NCI-H1436 (cell line): ENCODE data around the gene MARS1.

Source experiments
- DNase-seq: peaks from one replicate; lab custom pipeline; 2025; lab: John Stamatoyannopoulos, UW

Gene MARS1

DNA sequence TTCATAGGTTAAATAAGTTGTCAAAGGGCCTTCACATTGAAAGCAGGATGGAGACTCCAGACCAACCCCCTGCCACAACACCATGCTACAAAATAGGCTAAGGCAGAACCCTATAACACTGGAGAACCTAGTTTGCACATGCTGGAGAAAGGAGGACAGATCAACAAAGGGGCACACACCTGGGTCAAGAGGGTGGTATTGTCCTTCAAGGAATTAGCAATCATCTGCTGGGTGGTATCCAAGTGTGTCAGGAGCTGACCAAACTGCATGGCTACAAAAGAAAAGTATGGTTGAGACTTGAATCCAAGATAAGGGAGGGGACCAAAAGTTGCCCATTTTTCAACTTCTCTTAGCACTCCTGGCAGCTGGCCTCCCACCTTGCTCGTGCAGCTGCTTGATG, 44.0 kb downstream of the MARS1 start:
- DNase-seq, result no peak

DNA sequence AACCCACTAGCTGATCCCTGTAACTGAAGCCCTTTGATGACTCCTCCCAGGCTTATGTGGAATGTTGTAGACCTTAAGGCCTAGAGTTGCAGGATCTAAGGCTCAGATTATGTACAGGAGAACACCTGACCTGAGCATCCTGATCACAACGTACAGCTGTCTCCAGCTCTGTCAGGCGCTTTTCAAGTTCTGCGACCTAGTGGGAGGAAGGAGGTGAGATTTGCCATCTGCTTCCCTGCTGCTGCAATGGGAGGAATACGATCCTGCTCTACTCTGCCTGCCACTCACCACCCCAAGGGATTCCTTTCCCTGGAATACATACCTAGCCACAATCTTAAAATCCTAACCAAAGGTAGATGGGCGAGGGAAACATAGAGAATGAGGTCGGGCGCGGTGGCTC, 45.2 kb downstream of the MARS1 start:
- no peak for DNase-seq

DNA sequence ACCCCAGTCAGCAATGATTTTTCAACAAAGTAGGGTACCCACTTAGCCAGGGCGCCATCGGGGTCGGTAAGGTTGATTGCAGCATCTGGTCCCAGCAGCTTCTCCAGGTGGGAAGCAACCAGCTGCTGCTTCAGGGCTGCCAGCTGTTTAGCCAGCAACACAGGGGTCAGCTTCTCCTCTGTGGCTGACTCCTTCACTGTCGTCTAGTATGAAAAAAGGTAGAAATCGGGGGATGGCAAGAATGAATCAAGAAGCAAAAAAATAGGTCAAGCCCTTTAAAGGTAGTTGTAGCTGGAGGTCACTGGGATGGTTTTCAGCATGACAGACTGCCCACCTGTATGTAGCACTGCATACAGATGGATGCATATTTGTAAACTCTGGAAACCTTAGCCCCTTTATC, 46.4 kb downstream of the MARS1 start:
- no peak for DNase-seq

DNA sequence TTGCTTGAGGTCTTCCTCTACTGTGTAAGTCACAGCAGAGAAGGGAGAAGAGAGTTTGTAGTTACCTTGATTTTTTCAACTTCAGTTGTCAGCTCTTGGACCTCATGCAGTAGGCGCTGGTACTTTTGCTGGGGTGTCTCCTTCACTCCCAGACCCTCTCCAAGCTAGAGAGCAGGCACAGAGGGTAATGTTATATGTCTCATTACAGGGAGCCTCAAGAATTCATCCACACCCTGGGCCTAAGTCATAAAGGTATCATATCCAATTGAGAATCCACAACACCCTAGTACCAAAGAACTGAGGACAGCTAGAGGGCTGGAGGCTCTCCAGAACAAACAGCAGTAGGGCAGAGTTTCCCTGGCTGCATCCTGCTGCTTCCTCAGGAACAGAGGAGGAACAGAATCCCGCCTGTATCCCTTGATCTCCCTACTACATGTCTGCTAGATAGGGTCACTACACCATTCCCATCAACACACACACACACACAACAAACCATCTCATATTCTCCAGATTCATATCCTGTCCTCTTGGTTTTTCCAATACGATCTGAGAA, 47.2 kb downstream of the MARS1 start:
- DNase-seq, result no peak

DNA sequence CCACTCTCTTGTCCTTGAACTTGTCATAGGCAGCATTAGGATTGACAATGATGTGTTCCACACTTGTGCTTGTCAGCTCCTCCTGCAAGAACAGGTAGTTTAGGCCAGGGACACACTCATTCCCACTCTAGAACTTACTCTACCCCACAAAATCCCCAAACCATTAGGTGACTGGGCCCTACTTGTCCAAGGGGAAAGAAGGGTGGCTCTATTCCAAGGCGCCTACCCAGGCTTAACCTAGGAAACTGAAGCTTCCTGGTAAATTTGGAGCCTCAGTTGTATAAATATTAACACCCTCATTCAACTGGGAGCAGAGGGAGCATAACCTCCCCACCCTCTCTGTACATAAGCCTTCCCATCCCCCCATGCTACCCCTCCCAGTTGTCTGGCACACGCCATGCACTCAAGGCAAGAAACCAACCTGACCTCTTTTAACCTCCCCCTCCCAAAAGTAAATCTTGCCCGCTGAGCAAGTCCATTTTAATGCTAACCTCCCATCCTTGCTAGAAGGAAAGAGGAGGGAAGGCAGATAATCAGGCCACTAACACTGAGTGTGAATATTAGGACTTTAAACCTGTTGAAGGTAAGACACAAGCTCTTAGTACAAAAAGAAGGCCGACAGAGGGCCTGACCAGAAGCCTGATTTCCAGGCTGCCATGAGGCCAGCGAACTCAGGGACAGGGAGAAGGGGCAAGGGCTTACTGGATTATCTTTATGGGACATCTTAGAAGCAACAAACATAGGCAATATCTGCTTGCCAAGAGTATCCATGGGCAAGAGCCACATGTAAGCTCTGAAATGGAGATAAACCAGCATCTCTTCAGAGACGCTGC, 48.1 kb downstream of the MARS1 start:
- no peak for DNase-seq

DNA sequence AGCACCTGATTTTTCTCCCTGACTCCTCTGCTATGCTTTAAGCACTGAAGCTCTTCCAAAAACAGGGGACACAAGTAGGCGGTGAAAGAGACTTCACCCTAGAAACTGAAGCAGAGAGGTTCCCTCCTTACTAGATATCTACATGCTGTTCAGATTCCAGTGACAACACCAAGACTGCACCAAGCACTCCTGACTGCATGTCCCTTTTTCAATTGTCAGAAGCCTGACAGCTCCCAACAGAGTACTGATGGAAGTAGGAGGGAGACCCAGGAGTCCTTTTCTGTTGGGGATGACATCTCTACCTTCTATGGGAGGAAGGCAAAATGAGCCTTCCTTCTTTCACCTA, 48.7 kb downstream of the MARS1 start:
- no peak for DNase-seq

DNA sequence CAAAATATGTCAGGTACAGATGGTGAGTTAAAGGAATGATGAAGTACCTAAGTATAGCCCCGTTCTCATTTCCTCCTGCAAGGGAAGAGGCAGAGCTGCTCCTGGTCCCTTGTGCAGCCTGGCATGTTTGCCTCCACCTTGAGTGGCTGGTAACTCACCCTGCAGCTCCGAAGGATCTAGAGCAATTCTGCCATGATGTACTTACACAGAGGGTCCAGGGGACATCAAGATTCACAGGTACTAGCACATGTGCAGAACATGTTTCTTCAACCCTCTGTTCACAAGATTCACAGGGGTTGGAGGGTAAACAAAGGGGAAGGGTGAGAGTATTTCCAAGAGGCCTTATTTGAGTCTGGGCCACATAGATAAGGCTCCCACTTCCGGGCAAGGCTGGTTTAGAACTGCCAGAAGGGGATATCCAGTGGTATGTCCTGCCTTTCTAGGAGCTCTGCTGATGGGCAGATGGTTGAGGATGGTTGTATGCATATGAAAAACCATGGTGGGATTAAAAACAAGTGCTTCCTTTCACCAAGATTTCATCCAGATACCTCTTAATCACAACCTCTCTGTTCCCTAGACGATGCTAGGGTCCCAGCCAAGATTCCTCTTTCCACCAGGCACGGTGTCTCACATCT, 51.4 kb downstream of the MARS1 start:
- no peak for DNase-seq

DNA sequence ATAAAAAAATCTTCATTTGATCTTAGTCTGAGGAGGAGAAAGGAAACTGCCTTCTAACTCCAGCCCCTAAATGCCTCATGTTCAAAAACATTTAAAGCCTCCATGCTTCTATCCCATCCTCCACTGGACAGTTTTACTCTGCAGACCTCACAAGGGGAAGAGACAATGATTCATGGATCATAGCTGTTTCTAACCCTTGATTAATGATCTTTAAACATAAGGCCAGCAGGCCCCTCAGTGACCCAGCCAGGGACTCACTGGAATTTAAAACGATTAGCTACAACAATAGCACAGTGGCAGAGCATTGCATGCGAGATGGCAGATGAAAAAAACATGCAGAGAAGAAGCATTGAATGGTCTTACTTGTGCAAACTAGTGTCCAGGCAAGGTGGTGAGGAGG, 53.1 kb downstream of the MARS1 start:
- no peak for DNase-seq

DNA sequence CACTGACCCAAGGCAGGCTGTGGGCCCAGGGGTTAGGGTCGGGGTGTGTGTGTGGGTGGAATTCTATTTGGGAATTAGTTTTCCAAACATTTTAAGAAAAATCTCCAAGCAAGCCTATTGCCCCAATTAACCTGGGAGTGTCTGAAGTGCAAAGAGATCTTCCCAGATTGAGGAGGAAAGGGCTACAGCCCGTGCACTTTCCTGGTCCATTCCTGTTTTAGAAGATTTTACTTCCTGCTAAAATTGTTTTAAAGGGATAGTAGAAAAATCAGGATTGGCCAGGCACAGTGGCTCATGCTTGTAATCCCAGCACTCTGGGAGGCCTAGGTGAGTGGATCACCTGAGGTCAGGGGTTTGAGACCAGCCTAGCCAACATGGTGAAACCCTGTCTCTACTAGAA, 53.8 kb downstream of the MARS1 start:
- no peak for DNase-seq

DNA sequence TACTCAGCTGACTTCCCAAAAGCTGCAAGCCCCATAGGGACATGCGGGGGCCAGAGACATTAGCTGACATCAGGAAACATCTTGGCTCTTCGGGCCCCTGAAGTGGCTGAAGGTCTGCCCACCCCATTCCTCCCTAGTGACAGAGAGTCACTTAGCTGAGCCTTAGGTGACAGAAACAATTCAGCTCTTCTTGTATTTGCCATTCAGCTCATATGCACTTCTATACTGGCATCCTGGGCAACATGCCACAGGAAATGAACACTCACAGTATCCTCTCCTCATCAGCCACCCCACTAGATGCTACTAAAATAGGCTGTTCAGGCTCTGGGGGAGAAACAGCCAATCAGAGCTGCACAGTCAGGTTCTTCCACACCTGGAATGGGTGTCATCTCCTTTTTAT, 55.7 kb downstream of the MARS1 start:
- peak; percentile 37 for DNase-seq

DNA sequence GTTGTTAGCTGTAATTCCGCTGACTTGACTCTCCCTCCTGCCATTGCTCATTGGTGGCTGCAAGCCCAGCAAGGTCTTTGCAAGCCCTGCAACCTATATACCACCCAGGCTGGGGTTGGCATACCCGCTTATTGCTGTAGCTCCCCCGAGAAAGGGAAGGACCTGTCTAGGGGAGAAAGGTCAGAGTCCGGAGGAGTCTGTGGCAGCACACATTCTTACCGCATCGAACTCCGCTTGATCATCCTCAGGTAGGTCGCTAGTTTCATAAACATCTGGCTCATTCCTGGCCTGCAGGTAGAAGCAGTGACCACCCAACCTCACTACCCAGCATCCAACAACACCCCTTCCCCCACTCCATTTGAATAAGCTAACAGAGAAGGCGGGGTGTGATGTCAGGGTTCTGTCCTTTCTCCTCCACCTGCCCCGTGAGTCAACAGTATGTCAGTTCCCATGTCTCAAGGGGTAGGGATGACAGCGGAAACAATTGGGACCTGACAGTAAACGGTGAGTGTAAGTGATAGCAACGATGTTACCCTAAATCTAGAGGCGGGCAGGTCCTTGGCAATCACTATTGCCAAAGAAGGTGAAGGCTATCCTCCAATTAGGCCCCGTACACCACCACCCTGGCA, 58.1 kb downstream of the MARS1 start:
- DNase-seq, result no peak

DNA sequence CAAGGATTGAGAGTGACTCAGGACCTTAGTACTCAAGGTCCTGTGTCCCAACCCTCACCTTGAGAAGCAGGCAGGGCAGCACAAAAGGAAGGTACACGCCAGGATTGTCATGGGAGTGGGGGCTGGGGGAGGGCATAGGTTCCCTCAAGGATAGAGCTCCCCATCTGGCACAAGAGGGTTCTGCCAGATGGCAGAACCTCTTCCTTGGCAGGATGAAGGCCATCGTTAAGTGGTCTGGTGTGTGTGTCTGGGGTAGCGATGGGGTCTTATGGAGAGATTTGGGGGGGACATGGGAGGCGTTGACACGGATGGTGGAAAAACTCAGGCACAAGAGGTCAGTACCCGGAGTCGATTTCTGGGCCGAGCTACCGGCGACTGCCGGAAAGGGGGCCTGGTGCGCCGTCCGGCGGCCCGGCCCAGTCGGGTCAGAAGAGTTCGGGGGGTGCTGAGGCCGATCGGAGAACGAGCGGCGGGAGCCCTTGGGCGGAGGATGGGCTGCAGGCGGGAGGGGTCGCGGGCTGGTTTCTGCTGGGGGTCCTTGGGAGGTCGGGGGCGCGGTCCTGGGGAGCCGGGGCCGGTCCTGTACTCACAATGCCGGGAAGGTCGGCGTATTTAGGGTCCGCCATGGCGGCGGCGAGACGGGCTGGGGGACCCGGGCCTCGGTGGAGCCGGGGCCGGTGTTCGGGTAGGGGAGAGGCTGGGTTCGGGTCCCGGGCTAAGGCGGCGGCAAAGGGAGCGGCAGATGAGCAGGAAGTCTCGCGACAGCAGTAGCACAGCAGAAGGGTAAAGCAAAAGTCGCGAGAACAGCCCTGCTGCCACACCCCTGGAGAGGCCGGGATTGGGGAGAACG, 58.8 kb downstream of the MARS1 start, which contains the start of gene DCTN2:
Gene DCTN2, minus strand, starts transcription at position 755 of the 850 bp plus-strand sequence. Its CDS starts 129 bp downstream, at position 626.
- DNase-seq, result peak; percentile 96

DNA sequence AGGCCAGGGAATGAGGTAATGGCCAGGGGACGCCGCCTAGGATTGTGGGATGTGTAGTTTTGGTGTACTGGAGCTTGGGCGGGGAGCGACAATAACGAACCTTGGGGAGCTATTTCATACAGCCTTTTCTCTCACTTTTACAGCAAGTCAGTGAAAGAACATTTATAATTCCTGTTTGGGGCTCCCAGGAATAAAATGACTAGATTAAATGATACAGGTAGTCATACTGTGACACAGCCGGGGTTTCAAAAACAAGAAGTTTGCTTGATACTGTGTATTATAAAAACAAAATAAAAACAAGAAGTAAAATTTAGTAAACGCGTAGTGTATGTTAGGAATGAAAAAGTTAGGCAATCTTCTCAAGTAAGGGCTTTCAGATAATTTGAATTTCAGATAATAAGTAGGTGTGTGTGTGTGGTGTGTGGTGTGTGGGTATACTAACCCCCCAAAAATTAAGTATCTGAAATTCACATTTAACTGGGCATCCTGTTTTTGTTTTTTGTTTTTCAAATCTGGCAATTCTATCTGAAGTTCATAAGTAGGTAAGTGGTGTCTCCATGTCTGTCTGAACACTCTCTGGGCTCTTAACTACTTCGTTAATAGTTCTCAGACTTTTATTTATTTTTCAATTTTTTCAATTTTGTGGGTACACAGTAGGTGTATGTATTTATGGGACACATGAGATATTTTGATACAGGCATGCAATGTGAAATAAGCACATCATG, 59.6 kb downstream of the MARS1 start:
- DNase-seq, result no peak

DNA sequence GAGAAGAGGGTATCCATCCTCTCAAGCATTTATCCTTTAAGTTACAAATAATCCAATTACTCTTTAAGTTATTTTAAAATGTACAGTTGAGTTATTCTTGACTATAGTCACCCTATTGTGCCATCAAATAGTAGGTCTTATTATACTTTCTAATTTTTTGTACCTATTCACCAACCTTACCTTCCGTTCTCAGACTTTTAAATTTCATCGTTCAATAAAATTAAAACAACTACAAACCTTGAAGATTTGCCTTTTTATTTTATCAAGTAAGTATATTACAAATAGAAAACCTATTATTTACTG, 60.1 kb downstream of the MARS1 start:
- DNase-seq, result no peak

DNA sequence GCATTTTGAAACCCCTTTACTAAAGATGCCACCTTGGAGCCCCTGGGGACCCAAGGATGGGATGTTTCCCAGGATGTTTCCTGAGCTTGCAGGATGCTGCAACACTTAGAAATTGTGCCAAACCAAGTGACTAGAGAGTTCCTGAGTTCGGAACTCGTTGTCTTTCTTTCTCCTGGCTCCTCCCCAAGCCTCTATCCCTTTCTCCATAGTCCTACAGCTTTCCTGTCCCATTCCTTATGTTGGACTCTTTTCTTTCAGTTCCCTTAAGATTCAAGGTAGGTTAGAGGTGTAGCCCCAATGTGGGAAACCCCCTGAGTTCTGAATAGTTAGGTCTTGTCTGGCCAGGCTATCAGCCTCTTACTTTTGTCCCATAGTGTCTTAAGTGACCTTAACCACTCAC, 60.6 kb downstream of the MARS1 start:
- DNase-seq, result no peak

DNA sequence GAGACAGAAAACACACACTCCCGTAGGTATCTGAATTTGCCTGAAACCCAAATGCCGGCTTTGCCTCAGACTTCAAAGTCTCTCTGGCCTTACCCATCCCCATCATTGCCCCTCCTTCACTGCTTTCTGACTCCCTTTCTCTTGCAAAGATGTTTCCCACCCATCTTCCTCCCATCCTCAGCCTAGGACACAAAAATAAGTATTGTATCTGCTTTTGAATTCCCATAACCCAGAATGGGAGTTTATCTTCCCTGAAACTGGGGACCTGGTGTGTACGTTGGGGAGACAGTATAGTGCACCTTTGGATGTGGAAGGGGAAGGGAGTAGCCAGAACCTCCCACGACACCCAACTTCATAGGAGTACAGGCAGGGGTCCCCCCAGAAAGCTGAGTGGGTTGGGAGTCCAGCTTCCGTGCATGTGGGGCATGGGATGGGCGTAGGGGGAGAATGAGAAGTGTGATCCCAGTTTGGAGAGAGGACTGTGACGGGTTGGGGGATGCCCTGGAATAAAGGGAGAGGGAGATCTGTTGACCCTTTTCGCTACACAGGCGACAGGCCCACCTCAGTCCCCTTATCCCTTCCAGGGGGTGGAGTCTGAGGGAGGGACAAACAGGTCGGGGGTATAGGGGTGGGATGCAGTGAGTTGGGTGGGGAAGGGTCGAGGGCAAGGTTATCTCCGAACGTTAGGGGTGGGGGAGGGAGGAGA, 61.5 kb downstream of the MARS1 start:
- no peak for DNase-seq

DNA sequence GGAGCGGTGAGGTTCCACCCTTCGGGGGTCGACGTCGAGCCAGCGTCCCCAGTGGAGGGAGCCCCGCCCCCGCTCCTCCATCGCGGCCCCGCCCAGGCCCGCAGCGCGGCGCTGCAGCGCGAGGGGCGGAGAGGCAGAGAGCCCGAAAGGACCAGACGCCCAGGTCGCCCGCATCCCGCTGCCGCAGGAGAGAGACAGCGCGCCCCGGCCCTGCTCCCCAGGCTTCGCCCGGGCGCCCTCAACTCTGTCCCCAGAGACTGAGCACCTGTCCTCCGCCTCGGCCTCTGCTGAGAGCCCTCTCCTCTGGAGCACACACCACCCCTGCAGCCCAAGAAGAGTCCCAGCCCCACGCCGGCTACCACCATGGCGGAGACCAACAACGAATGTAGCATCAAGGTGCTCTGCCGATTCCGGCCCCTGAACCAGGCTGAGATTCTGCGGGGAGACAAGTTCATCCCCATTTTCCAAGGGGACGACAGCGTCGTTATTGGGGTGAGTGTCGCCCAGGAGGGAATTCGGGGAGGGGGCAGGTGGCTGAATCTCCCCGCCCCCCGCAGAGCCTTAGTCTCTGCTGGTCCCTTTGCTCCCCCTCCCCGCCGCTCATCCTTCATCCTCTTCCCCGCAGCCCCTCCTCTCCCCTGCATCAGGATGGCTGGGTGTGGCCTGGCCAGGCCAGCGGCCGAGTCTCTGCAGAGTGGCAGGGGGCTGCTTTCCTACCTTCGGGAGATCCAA, 62.2 kb downstream of the MARS1 start, which contains the start of gene KIF5A:
Gene KIF5A, plus strand, starts transcription at position 136 of the 732 bp plus-strand sequence. Its CDS starts 228 bp downstream, at position 364.
- DNase-seq, result peak; percentile 61

DNA sequence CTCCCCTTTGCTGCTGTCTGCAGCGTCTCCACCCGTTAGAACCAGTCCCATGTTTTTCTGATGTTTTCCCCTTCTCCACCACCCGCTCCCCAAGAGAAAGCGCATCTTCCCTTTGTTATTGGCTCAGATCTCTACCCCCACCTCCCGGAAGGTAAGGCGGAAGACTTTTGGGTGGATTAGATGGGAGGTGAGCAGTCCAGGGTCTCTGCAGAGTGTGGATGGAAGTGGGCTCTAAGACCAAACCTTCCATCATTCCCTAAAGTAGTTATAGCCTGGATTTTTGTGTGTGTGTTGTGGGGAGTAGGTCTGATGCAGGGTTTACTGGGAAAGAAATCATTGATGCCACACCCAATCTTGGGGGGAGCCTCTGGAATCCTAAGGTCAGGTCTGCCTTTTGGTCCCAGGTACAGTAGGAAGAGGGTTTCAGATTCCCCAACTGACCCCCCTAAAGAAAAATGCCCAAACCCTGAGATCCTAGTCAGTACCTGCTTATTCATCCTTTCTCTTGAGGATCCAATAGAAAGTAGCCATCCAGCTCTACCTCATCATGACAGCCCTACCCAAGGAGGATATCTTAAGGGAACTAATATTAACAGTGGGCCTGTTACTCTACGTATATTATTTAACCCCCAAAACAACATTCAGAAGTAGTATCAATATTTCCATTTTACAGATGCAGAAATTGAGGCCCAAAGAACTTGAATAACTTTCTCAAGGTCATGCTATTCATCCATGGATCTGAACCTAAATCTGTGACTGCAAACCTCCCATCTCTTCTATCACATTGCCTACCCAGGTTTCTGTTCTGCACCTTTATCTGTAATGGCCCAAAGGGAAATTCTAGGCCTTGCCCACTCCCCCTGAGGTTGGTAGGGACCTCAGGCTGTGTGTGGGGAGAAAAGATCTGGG, 63.0 kb downstream of the MARS1 start:
- no peak for DNase-seq
